Stimulated activated CD4-positive, alpha-beta T cell treated with anti-CD3 and anti-CD28 coated beads, TNF-alpha, amount 100 ng/mL, for 48 hours (primary cell): ENCODE data around the gene INHBB.
"Not testable (repeated sequence)": the region's sequence is repeated elsewhere in the genome, so short reads cannot be mapped to it uniquely, and the experiment has no call there.

Experiments used
- DNase-seq, 3 donors: peaks; one replicate each; pipeline ENCODE4 v3.0.0-alpha.2; 2020; ENCODE audit warnings: low read depth in 3 of 3

Gene INHBB

GRCh38 chr2:120316071-120316470, 29.9 kb upstream of the INHBB start:
- DNase-seq: no peak

DNA sequence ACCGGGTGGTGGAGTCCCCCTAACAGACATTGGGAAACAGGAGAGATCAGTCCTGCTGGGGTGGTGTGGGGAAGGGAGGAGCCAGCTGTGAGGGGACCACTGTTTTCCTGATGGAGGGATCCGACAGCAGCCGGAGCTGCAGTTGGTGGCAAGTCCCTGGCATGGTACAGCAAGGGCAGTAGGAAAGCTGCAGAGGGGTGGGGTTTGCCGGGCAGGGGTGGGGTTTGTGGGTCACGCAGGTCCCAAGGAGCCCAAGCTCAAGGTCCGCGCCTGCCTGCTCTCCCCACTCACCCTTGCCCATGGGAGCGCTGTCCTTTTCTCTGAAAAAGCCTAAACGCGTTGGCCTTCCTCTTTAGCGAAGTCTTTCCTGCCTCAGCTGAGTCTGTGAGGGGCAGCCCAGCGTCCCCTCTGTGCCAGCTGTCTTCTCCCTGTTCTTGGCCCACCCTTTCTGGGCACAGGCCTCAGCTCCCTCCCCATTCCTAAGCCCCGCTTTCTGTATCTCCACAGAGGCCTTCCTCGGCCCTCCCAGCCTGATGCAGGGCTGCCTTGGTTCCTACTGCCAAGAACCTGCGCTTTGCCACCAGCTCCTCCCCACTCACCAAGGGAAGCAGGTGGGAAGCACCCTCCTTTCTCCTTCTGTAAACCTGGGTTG, 29.3 kb upstream of the INHBB start:
- no peak for DNase-seq

DNA sequence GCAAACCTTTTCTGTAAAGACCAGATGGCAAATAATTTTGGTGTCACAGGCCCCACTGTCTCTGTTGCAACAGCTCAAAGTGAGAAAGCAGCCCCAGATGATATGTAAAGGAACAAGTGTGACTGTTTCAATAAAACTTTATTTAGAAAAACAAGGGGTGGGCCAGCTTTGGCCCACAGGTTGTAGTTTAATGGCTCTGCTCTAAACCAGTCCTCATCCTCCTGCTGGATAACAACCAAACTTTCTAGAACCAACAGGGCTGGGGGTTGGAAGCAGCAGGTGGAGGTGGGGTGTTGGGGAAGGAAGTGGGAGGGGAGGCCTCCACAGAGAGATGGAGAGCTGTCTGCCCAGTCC, 28.8 kb upstream of the INHBB start:
- no peak for DNase-seq

DNA sequence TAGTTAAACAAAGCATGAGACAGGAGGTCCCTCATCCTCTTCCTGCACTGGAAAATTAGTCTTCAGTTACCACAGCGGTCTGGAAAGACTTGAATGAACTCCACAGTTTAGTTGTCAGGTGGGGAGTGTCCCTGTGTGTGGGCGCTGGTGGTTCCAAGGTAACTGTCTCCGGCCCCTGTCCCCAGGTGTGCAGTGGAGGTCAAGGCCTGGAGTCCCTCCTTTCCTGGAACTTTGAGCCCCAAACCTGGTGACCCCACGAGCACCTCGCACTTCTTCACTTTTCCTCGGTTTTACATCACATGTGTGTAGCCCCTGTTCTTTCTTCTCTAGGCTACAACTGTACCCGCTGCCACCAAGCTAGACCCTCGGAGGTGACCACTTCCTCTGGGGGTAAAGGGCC, 28.0 kb upstream of the INHBB start:
- DNase-seq: no peak

- no peak for DNase-seq
Observed at GRCh38 chr2:120318626-120319025, 27.3 kb upstream of the INHBB start.

GRCh38 chr2:120319123-120319522, 26.8 kb upstream of the INHBB start:
- no peak for DNase-seq

DNA sequence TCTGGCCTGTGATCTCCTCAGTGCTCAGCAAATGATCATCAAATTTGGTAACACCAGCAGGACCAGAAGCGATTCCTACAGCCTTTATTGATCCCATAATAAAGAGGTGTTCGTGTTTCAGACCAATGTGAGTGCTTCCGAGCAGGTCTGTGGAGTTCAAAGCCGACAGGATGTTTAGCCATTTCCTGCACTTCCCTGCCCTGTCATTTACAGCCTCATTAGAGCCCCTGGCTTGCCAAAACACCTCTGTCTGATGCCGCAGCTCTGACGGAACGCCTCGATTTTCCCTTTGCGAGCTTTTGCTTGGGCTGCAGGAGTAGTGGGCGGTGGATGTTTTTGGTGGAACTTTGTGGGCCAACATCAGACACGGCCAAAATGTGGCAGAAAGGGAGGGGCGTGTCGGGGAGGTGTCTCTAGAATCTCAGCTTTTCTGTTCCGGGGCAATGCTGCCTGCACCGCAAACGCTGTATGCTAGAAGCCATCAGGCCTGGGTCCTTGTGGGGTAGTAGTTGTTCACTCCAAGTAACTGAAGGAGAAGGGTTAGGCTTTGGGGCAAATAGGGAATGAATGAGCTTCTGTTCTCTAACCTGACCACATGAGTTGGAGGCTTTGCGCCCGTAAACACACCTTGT, 26.1 kb upstream of the INHBB start:
- no peak for DNase-seq

- no peak for DNase-seq
Observed at GRCh38 chr2:120320318-120320851, 25.6 kb upstream of the INHBB start.

- not testable (repeated sequence) for DNase-seq
Observed at GRCh38 chr2:120320887-120321556, 24.9 kb upstream of the INHBB start.

DNA sequence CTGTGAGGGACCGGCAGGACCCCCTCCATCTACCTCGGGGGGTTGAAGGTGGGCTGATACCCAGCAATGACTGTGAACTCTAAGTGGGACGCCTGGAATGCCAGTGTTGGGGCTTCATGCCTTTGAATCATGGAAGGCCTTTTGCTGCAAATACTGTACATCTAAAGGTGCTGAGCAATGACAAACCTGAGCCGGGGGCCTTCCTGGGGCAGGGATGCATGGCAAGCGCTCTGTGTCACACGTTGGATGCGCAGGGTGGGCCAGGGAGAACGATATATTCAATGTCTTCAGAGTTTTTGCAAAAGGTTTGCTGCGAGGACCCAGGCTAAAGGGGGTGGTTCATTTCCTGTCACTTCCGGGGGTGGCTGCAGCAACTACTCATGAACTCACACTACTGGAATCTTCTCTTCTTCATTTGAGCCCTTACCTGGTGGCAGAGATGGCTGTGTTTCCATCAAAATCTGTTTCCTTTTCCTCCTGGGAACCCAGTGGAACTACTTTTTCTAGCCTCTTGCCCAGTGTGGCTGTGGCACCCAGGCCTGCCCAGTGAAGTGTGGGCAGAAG, 24.1 kb upstream of the INHBB start:
- DNase-seq: no peak

GRCh38 chr2:120322329-120322728, 23.6 kb upstream of the INHBB start:
- DNase-seq: no peak

- no peak for DNase-seq
Observed at GRCh38 chr2:120323214-120323613, 22.7 kb upstream of the INHBB start.

GRCh38 chr2:120323807-120324399, 22.0 kb upstream of the INHBB start:
- no peak for DNase-seq

- no peak for DNase-seq
Observed at GRCh38 chr2:120324933-120325332, 21.0 kb upstream of the INHBB start.

DNA sequence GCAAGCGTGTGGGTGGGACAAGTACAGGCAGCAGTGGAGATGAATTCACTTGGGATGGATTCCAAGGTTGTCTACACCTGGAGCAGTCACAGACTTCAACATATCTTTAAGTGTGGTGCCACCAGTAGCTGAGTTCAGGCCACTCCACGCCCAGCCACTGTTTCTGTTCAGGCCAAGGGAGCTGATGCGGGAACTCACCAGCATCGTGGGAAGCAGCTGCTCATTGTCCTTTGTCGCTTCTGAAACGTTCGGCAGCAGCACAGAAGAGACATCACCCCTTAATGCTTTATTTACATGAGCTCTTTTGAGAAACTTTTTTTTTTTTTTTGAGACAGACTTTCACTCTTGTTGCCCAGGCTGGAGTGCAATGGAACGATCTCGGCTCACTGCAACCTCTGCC, 19.9 kb upstream of the INHBB start:
- DNase-seq: no peak

- DNase-seq: no peak
Observed at GRCh38 chr2:120330946-120331822, 14.8 kb upstream of the INHBB start.

GRCh38 chr2:120331903-120332302, 14.0 kb upstream of the INHBB start:
- DNase-seq: no peak

DNA sequence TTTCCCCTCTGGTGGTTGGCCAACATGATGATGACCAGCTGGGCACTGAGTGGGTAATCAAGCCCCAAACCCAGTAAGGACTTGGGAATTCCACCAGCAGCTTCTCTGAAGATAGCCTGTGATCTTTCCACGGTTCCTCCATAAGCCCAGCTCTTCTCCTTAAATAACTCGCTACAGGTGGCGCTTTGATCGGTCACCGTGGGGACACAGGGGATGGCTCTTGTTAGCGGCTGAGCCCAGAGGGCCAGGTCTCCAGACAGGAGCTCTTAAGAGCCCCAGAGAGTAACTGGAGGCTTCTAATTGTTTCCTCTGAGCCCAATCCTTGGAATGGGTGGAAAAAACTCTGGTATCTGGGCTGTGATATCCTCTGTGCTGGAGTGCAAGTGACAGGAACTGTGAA, 13.6 kb upstream of the INHBB start:
- DNase-seq: no peak

DNA sequence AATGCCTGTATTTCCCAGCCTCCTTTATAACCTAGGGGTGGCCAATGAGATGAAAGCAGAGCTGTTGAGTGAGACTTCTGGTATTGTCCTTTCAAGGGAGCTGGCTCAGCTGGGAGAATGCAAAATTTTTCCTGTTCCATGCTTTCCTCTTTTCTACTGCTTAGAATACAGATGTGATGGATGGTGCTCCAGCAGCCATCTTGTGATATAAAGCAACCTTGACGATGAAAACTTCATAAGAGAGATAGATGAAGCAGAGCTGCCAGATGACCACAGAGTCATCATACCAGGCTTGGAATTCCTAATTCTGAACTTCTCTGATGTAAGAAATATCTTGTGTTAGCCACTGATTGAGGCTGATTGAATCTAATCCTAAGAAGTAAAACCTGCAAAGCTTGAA, 11.9 kb upstream of the INHBB start:
- DNase-seq: no peak

DNA sequence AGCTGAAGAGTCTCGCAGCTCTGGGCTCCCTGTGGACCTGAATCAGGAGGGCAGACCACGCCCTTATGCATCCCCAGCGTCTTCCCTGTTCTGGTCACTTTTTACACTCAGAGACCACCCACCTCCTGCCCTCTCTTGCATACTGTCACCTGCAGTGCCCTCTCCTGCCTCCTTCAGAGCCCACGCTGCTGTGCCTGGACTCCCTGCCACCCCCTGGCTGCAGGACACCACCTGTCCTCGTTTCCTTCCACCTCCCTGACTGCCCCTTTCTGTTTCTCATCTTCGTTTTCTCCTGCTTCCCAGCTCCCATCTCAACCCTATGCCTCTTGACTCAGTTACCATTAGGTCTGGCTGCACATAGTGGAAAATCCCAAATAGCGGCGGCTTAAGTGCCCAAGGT, 9.2 kb upstream of the INHBB start:
- DNase-seq: no peak

DNA sequence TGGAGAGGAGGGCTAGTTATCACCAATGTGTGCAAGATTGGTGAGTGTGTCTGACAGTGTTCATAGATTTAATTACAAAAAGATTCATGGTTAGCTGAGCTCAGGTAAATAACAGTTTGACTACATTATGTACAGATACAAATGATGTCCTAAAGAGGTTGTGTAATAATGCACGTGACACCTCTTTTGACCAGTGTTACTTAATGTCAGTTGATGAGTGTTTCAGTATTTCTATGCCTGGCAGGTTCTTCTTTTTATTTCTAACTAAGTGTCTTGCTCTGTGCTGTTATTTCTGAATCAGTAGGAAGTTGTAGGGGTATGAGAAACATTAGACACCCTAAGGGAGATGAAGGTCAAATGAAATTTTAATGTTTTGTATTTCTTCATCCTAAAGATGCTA, 7.9 kb upstream of the INHBB start:
- no peak for DNase-seq
